ENCODE results near the gene ADAMTS1. TPM values are rescaled to one million over a fixed set of nuclear protein-coding genes. Genes with fewer than 3 reads are reported as not detected.
A peak's percentile ranks its signal among the peaks of the same experiment; 100 is the strongest.

Gene ADAMTS1
- total RNA-seq, 2 experiments from 2014 or later, result 1.2 to 1.4 TPM

DNA sequence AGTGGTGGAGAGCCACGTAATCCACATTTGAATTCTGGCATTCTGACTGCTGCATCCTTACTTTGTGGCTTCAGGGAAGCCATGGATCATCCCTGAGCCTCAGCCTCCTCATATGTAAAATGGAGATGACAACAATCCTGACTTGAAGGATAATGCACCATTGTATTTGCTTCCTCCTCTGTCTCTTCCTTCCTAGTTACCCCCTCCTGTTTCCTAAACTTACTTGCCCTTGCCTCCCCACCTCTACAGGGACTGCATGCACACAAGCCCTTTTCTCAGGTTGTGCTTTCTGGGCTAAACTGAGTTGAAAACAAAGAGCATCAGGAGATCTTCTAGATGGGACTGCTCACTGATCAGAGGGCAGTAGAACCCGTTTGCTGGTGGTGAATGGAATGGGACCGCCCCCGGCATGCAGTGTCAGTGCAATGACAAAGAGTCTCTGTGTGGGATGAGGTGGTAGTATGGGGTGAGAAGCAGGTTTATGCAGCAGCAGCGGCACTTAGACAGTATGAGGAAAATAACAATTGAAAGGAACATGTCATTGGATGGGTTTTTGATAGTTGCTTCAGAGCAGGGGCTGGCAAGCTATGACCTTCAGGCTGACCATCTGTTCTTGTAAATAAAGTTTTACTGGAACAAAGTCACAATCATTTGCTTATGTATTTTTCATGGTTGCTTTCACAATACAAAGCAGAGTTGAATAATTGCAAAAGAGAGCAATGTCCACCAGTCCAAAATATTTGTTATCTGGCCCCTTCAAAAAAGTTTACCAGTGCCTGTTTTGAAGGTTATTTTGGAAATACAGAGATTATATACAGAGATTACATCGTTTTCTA lies 6.1 kb upstream of the ADAMTS1 start:
- ChIA-PET CTCF (interaction anchor here (0.8 to 0.9 kb wide), 2 partner anchors 850 to 1894 kb away, joined by 3 to 4 read pairs; no protein-coding TSS in a partner anchor), POLR2A (no interaction called here)
- Mint-ChIP-seq H3K27ac (no peak overlapping the region), H3K27me3 (peaks cover 30% of the 10 kb centered on the region), H3K9me3 (no peaks in the 10 kb centered on the region), H3K36me3 (ENCODE audit: low read depth) (no peaks in the 10 kb centered on the region), H3K4me1 (peaks cover 9% of the 10 kb centered on the region), H3K4me3 (no peak overlapping the region)
- DNase-seq, result no peak

DNA sequence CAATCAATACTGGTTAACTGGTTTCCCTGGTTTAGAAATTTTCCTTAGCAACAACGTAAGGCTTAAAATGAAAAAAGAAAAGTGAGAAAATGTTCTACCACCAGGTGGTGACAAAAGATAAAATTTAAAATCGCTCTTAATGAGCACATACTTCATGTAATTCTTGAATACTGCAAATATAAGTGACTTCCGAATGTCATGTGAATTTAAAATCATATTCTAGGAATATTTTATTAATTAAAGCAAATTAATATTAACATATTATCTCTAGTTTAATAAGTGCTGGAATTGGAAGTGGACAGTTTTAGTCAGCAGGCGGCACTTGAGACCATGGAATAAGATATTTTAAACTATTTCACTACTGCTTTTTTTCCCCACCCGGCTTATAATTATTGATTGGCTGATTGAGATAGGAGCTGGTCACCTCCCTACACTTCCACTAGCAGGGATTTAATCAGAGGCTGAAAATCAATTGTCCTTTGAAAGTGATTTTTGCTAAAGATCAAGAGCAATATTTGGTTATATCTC lies 5.0 kb upstream of the ADAMTS1 start:
- Mint-ChIP-seq H3K27ac (no peak overlapping the region), H3K36me3 (ENCODE audit: low read depth) (no peaks in the 10 kb centered on the region), H3K9me3 (no peaks in the 10 kb centered on the region), H3K4me3 (no peak overlapping the region), H3K27me3 (peaks cover 39% of the 10 kb centered on the region), H3K4me1 (peaks cover 17% of the 10 kb centered on the region)
- ChIA-PET CTCF (interaction anchor here (0.8 to 0.9 kb wide), 2 partner anchors 851 to 1895 kb away, joined by 3 to 4 read pairs; no protein-coding TSS in a partner anchor), POLR2A (no interaction called here)
- DNase-seq, result no peak

DNA sequence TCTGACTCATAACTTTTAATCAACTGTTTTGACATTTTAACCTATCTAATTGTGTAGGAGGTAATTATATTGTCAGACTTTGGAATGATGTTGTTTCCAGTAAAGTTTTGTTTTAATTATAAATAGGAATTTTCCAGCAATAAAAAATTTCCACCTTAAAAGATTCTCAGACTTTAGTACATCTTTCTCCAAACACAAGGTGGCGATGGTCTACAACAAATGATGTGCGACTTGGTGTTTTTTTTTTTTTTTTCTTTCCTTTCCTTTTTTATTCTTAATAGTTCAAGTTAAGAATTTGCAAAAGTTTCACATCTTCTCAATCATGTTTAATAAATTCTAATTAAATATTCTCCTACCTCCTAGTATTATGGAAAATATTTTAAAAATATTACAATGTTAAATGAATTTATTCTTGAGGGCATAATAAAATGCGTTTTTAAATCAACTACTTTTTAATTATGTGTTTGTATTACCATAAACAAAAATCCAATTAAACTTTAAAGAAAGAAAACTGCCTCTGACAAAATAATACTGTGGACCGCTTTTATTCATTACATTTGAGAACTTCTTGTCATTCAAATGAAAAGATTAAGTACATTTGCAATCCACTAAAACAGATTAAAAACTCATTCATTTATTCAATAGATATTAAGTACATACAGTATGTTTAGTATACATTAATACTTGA lies 4.4 kb upstream of the ADAMTS1 start:
- H3K27ac Mint-ChIP-seq, result no peak overlapping the region
- ChIA-PET CTCF (no interaction called here), POLR2A (no interaction called here)
- H3K4me1 Mint-ChIP-seq, result peaks cover 17% of the 10 kb centered on the region
- no peaks in the 10 kb centered on the region for H3K9me3 Mint-ChIP-seq
- no peaks in the 10 kb centered on the region for H3K36me3 Mint-ChIP-seq (ENCODE audit: low read depth)
- no peak for DNase-seq
- H3K4me3 Mint-ChIP-seq, result no peak overlapping the region
- H3K27me3 Mint-ChIP-seq, result peaks cover 44% of the 10 kb centered on the region

DNA sequence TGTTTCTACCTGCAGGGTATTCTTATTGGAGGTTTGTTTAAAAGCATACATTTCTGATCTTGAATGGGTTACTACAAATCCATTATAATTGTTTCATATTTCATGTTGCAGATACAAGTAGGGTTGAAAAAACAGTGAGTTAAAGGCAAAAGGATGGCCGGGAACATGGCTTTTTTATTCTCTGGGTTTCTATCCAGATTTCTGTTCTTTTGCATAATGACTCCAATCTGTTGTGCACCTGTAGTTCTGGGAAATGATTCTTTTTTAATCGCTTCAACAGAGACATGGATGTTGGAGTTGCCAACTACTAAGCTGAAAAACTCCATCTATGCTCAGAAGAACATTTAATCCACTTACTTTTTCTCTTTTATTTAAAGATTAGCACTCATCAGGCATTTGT lies 2.7 kb upstream of the ADAMTS1 start:
- H3K27me3 Mint-ChIP-seq, result peaks cover 59% of the 10 kb centered on the region
- no peak overlapping the region for H3K4me3 Mint-ChIP-seq
- CTCF ChIA-PET, result no interaction called here
- POLR2A ChIA-PET, result no interaction called here
- DNase-seq, result no peak
- no peak overlapping the region for H3K27ac Mint-ChIP-seq
- no peaks in the 10 kb centered on the region for H3K36me3 Mint-ChIP-seq (ENCODE audit: low read depth)
- peaks cover 28% of the 10 kb centered on the region for H3K4me1 Mint-ChIP-seq
- no peaks in the 10 kb centered on the region for H3K9me3 Mint-ChIP-seq

DNA sequence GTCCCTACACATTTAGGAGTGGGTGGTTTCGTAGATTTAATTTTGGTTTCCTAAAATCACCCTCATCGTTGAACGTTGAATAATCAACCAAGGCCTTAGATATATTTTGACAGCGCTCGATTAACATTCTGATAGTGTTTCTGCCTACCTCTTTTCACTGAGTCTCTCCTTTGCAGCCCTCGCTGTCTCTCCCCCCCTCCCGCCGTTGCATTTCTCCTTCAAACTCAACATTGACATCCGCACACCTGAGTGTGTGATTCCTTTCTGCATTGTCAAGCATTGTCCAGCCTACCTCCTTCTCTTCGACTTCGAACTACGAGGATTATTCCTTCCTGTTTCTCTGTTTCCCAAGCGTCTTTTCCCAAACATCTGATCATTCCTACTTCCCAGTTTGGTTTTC lies 1.8 kb upstream of the ADAMTS1 start:
- POLR2A ChIA-PET, result no interaction called here
- Mint-ChIP-seq H3K4me1 (peaks cover 28% of the 10 kb centered on the region), H3K9me3 (no peaks in the 10 kb centered on the region), H3K36me3 (ENCODE audit: low read depth) (no peaks in the 10 kb centered on the region), H3K27me3 (peaks cover 67% of the 10 kb centered on the region), H3K27ac (no peak overlapping the region), H3K4me3 (no peak overlapping the region)
- CTCF ChIA-PET, result no interaction called here
- DNase-seq, result no peak

DNA sequence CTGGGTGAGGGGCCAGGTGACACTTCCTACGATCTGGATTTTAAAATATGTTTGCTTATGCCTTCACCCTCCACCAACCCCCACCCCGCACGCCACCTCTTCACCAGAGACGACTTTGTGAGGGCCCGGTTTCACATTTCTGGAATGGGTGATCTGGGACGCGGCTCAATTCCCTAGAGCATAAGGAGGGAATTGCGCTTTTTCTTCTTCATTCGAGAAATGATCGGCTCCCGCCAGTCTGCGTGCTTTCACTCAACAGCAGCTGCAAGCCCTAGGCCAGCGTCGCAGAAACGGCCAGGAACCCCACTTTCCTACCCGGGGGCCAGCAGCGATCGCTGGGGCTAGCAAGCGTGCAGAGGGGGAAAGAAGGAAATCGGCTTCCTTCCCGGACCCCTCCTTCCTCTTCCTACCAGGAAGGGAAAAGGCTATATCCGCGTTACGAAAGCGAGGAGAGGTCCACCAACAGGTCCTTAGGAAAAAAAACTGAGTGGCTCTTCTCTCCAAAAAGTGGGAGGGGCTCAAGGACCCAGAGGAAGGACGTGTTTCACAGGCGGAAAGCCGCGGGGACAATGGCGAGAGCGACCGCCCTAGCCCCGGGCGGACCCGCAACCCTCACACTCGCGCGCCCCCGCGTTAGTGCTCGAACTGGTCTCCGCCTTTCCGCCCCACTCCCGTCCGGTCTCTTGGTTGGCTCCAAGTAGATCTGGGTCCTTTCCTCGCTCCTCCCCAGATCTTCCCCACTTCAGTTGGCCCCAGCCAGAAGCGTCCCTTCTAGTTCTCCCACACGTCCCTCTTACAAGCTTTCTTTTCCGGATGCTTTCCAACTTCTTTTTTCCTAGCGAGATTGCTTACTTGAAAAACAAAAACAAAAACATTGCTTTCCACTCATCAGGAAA lies 1.1 kb upstream of the ADAMTS1 start:
- Mint-ChIP-seq H3K36me3 (ENCODE audit: low read depth) (no peaks in the 10 kb centered on the region), H3K4me3 (peak overlapping the region; percentile 59), H3K9me3 (no peaks in the 10 kb centered on the region), H3K4me1 (peaks cover 28% of the 10 kb centered on the region), H3K27me3 (peaks cover 66% of the 10 kb centered on the region), H3K27ac (no peak overlapping the region)
- ChIA-PET CTCF (no interaction called here), POLR2A (no interaction called here)
- no peak for DNase-seq

DNA sequence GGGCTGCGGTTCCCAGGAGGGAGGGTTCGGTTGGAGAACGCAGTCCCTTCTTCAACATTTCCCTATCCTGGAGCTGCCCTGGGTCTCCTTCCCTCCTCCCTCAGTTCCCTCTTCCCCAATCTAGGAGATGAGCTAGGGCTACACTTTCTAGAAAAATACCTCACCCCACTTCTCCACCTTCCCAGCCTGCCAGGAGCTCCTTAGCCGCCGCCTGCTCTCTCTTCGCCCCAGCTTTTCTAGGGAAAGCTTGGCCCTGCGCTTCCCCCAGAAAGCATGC lies 488 bp upstream of the ADAMTS1 start:
- Mint-ChIP-seq H3K27me3 (peaks cover 63% of the 10 kb centered on the region), H3K27ac (no peak overlapping the region), H3K9me3 (no peaks in the 10 kb centered on the region), H3K4me1 (peaks cover 29% of the 10 kb centered on the region), H3K36me3 (ENCODE audit: low read depth) (peaks cover under 1% of the 10 kb centered on the region), H3K4me3 (peak overlapping the region; percentile 59)
- ChIA-PET CTCF (no interaction called here), POLR2A (no interaction called here)
- no peak for DNase-seq

DNA sequence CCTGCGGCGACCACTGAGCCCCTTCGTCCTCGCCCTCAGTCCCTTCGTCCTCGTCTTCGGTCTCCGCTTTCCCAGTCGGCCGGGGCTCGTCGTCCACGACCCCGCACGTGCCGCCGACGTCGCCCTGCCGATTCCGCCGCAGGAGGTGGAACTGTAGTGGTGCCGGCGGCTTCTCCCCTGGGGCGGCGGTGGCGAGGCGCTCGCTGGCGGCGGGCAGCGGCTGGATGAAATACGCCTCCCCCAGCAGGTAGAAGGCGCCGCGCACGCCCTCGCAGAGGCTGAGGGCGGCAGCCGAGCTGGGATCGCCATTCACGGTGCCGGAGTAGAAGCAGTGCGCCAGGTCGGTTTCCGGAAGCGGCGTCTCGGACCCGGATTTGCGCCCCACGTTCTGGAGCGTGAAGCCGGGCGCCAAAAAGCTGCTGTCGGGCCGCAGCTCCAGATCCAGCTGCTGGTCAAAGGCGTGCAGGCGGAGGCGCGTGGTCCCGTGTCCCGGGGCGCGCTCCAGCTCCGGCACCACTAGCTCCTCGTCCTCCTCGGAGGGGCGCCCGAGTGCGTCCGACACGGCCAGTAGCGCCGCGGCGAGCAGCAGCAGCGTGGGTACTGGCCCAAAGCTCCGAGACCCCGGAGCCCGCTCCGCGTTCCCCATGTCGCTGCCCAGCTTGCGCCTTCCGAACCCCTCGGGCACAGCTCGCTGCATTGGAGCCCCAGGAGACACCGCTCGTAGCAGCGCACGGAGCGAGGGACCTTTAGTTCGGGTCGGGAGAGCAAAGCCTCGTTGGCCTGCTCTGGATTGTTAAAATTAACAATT lies 747 bp downstream of the ADAMTS1 start:
- H3K4me1 Mint-ChIP-seq, result peaks cover 38% of the 10 kb centered on the region
- no peaks in the 10 kb centered on the region for H3K9me3 Mint-ChIP-seq
- CTCF ChIA-PET, result interaction anchor here (0.6 kb wide), 1 partner anchor 1156 kb away, joined by 4 read pairs; no protein-coding TSS in a partner anchor
- H3K27me3 Mint-ChIP-seq, result peaks cover 70% of the 10 kb centered on the region
- H3K4me3 Mint-ChIP-seq, result peak overlapping the region; percentile 67
- POLR2A ChIA-PET, result interaction anchor here (1.4 kb wide), 1 partner anchor 12 kb away, joined by 3 read pairs; no protein-coding TSS in a partner anchor
- DNase-seq, result no peak
- peak overlapping the region; percentile 61 for H3K27ac Mint-ChIP-seq
- peaks cover 4% of the 10 kb centered on the region for H3K36me3 Mint-ChIP-seq (ENCODE audit: low read depth)

DNA sequence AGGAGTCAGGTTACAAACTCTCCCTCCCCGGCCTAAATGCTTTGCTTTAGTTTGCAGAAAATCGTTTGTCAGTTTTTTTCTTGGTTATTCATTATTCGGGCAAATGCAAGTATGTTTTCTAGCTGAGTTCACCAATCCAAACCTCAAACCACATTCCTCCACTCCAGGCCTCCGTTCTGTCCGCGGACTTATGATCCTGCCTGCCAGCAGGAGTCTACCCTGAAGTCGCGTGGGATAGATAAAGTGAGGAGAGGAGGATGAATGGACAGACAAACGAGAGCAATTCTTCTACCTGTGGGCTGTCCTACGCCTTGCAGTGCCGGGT lies 1.3 kb downstream of the ADAMTS1 start:
- POLR2A ChIA-PET, result interaction anchor here (1.4 kb wide), 1 partner anchor 11 kb away, joined by 3 read pairs; no protein-coding TSS in a partner anchor
- CTCF ChIA-PET, result no interaction called here
- Mint-ChIP-seq H3K9me3 (no peaks in the 10 kb centered on the region), H3K27ac (peak overlapping the region; percentile 41), H3K4me3 (peak overlapping the region; percentile 67), H3K4me1 (peaks cover 38% of the 10 kb centered on the region), H3K36me3 (ENCODE audit: low read depth) (peaks cover 4% of the 10 kb centered on the region), H3K27me3 (peaks cover 70% of the 10 kb centered on the region)
- DNase-seq, result no peak

DNA sequence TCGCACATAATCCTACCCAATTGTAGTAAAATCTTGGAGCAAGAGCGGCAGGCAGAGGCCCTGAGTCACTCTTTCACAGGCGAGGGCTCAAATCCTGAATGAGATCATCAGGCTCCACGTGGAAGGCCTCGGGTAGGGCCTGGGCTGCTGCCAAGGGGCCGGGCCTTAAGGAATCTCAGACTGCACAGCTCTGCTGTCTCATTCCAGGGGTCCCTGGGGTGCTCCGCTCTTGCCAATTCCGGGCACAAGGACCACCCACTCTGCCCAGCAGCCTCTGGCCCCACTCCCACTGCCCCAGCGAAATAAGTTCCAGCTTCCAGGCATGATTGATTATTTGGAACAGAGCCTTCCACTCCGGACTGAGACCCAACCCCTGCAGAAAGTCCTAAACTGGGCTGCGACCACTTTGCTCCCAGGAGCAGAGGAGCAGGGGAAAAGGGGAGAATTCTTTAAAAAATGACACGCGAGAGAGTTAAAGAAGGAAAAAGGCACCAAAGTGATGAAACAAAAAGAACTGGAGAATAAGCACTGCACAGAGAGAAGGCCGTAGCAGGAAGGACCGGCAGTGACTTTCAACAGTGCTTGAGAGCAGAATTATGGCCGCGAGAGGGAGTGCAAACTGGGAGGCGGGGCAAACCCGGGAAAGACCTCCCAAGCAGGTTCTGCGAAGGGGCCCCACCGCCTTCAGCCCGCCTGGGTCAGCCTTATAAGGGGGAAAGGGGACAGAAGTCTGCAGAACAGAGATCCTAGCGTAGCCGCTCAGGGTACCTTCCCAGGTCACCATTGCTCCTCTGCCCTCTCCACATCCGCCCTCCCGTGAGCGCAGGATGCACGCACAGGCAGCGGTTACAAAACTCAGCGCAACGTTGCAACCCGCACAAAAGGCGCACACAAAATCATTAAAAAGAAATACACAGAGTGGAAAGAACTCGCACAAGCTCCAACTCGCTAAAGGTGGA lies 2.0 kb downstream of the ADAMTS1 start:
- peak; percentile 44 for DNase-seq
- peaks cover 4% of the 10 kb centered on the region for H3K36me3 Mint-ChIP-seq (ENCODE audit: low read depth)
- peak overlapping the region; percentile 67 for H3K4me3 Mint-ChIP-seq
- POLR2A ChIA-PET, result no interaction called here
- CTCF ChIA-PET, result no interaction called here
- peaks cover 38% of the 10 kb centered on the region for H3K4me1 Mint-ChIP-seq
- H3K9me3 Mint-ChIP-seq, result no peaks in the 10 kb centered on the region
- peaks cover 67% of the 10 kb centered on the region for H3K27me3 Mint-ChIP-seq
- peak overlapping the region; percentile 41 for H3K27ac Mint-ChIP-seq

DNA sequence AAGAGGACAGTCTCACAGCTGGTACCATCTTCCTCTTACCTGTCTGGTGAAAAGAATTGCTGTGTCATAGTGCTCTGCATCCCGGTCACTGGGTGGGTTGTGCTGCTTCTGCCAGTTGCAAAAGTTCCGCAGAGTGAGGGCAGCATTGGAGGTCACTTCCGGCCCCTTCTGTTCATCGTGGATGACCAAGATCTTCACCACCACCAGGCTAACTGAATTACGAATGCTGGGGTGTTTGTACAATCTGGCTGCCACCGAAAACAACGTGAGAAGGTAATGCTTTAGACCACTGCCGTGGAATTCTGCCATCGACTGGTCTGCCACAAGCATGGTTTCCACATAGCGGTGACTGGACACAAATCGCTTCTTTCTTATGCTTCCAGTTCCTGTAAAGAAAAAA lies 2.9 kb downstream of the ADAMTS1 start:
- DNase-seq, result no peak
- Mint-ChIP-seq H3K9me3 (no peaks in the 10 kb centered on the region), H3K4me1 (peaks cover 39% of the 10 kb centered on the region), H3K27me3 (peaks cover 60% of the 10 kb centered on the region), H3K36me3 (ENCODE audit: low read depth) (peaks cover 4% of the 10 kb centered on the region), H3K4me3 (no peak overlapping the region), H3K27ac (no peak overlapping the region)
- CTCF ChIA-PET, result no interaction called here
- POLR2A ChIA-PET, result no interaction called here

DNA sequence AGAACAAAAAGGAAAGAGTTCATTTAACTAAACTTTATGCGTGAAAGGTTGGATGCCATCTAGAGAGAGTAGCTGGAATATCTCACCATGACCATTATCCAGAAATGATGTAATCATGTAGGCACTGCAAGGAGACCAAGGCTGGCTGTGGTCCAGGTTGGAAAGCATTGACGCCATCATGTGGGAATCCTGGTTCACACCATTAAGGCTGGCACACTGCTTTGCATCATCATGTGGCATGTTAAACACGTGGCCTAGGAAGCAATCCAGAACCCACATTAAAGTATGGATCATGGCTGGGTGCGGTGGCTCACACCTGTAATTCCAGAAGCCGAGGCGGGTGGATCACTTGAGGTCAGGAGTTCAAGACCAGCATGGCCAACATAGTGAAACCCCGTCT lies 4.3 kb downstream of the ADAMTS1 start:
- CTCF ChIA-PET, result no interaction called here
- H3K36me3 Mint-ChIP-seq (ENCODE audit: low read depth), result peaks cover 4% of the 10 kb centered on the region
- POLR2A ChIA-PET, result no interaction called here
- H3K27ac Mint-ChIP-seq, result no peak overlapping the region
- H3K4me3 Mint-ChIP-seq, result no peak overlapping the region
- no peak for DNase-seq
- no peaks in the 10 kb centered on the region for H3K9me3 Mint-ChIP-seq
- H3K27me3 Mint-ChIP-seq, result peaks cover 47% of the 10 kb centered on the region
- peaks cover 26% of the 10 kb centered on the region for H3K4me1 Mint-ChIP-seq

All from activated CD4-positive, alpha-beta memory T cell treated with anti-CD3 and anti-CD28 coated beads, Interleukin-2, amount 10 ng/mL, durations not matched to agents 7 days and 5 days (primary cell).